MCF 10A (cell line): ENCODE measurements around the gene TTC4. TPM values are rescaled to one million over a fixed set of nuclear protein-coding genes. Genes with fewer than 3 reads are reported as not detected.

Experiments
- BruUV-seq: library from RNA; stranded (reverse); fragments of 400-500 nt; replicated peaks from 2 replicates; lab custom pipeline; 2021; lab: Mats Ljungman, UMichigan
- CTCF ChIA-PET: fragments of 300-600 bp; sonication (Branson Sonifier 250); formaldehyde crosslinking; extraction: SDS; loops from one replicate; lab custom pipeline; 2021; ENCODE audit warnings: antibody characterized with exemption, inconsistent platforms; lab: Yijun Ruan, JAX
- POLR2A ChIA-PET: fragments of 300-600, 350-650 bp; sonication (Branson Sonifier 250); formaldehyde crosslinking; extraction: SDS; loops from one replicate; lab custom pipeline; 2020; ENCODE audit warnings: antibody characterized with exemption, inconsistent platforms; lab: Yijun Ruan, JAX
- DNase-seq: peaks from one replicate; pipeline ENCODE4 v3.0.0-alpha.2; 2018; ENCODE audit not compliant: unreplicated experiment
- H3K27ac Mint-ChIP-seq: one replicate; pipeline ENCODE4 v1.8.0; 2022; ENCODE audit warnings: mild to moderate bottlenecking, low read depth, mixed read lengths; ENCODE audit not compliant: unreplicated experiment
- H3K27me3 Mint-ChIP-seq: one replicate; pipeline ENCODE4 v1.8.0; 2022; ENCODE audit warnings: mixed read lengths; ENCODE audit not compliant: insufficient read depth, unreplicated experiment
- H3K36me3 Mint-ChIP-seq: one replicate; pipeline ENCODE4 v1.8.0; 2022; ENCODE audit warnings: mild to moderate bottlenecking, moderate library complexity, mixed read lengths; ENCODE audit not compliant: insufficient read depth, unreplicated experiment
- H3K4me1 Mint-ChIP-seq: one replicate; pipeline ENCODE4 v1.8.0; 2022; ENCODE audit warnings: mixed read lengths; ENCODE audit not compliant: insufficient read depth, unreplicated experiment
- H3K4me3 Mint-ChIP-seq: one replicate; pipeline ENCODE4 v1.8.0; 2022; ENCODE audit warnings: mild to moderate bottlenecking, moderate library complexity, mixed read lengths; ENCODE audit not compliant: unreplicated experiment
- H3K9me3 Mint-ChIP-seq: one replicate; pipeline ENCODE4 v1.8.0; 2022; ENCODE audit warnings: mixed read lengths; ENCODE audit not compliant: unreplicated experiment
- CTCF ChIP-seq: fragments of 200-600 bp; IDR thresholded peaks from one replicate; pipeline ENCODE4 v1.8.0; 2022; ENCODE audit warnings: antibody characterized with exemption, mild to moderate bottlenecking; ENCODE audit not compliant: unreplicated experiment
- intact Hi-C: fragments of 100-400 bp; cut with micrococcal nuclease; formaldehyde crosslinking; loops from 2 replicates; pipeline ENCODE4 v1.14.1; 2022
- total RNA-seq: library from RNA; stranded (reverse); gene quantifications from 2 replicates; pipeline ENCODE4 v1.2.3, GENCODE V29; 2022

The TTC4 gene
- total RNA-seq, 1 experiment from 2014 or later, result 25.0 TPM

- Mint-ChIP-seq H3K4me1 (peaks cover 8% of the 10 kb centered on the region), H3K27ac (no peak overlapping the region), H3K9me3 (no peaks in the 10 kb centered on the region), H3K4me3 (no peak overlapping the region), H3K36me3 (no peaks in the 10 kb centered on the region), H3K27me3 (no peaks in the 10 kb centered on the region)
- ChIA-PET POLR2A (interaction anchor here (0.7 to 2.4 kb wide), 3 partner anchors 10 to 713 kb away, joined by 3 to 7 read pairs (median 7); partner anchors contain the start of genes TCEANC2, TMEM59 and TTC22), CTCF (no interaction called here)
- intact Hi-C loops, result no loop called here
- no TSS peak for BruUV-seq
- no peak for TF ChIP-seq CTCF
- DNase-seq, result no peak
These were observed 51.1 kb downstream of the TTC4 start for GRCh38 chr1:54766726-54767125.

- BruUV-seq, result no TSS peak
- no peaks in the 10 kb centered on the region for H3K9me3 Mint-ChIP-seq
- no peak for DNase-seq
- ChIA-PET POLR2A (interaction anchor here (2.0 kb wide), 1 partner anchor 34 kb away, joined by 7 read pairs; the partner anchor contains the start of gene TTC22), CTCF (no interaction called here)
- TF ChIP-seq CTCF, result no peak
- intact Hi-C loops, result no loop called here
- no peaks in the 10 kb centered on the region for H3K27me3 Mint-ChIP-seq
- no peaks in the 10 kb centered on the region for H3K36me3 Mint-ChIP-seq
- H3K27ac Mint-ChIP-seq, result no peak overlapping the region
- peaks cover 8% of the 10 kb centered on the region for H3K4me1 Mint-ChIP-seq
- no peak overlapping the region for H3K4me3 Mint-ChIP-seq
These were observed 51.9 kb downstream of the TTC4 start for GRCh38 chr1:54767526-54767925.

GRCh38 chr1:54768093-54768492 is 52.4 kb downstream of the TTC4 start:
- ChIA-PET CTCF (no interaction called here), POLR2A (interaction anchor here (0.8 to 2.0 kb wide), 2 partner anchors 27 to 33 kb away, joined by 3 to 7 read pairs; partner anchors contain the start of gene TTC22)
- intact Hi-C loops, result no loop called here
- DNase-seq, result peak; percentile 3
- no TSS peak for BruUV-seq
- no peaks in the 10 kb centered on the region for H3K36me3 Mint-ChIP-seq
- no peaks in the 10 kb centered on the region for H3K27me3 Mint-ChIP-seq
- H3K27ac Mint-ChIP-seq, result no peak overlapping the region
- H3K4me1 Mint-ChIP-seq, result peaks cover 3% of the 10 kb centered on the region
- TF ChIP-seq CTCF, result no peak
- H3K4me3 Mint-ChIP-seq, result no peak overlapping the region
- H3K9me3 Mint-ChIP-seq, result no peaks in the 10 kb centered on the region

GRCh38 chr1:54772951-54773350 is 57.3 kb downstream of the TTC4 start:
- CTCF ChIA-PET, result no interaction called here
- POLR2A ChIA-PET, result interaction anchor here (1.0 kb wide), 1 partner anchor 379 kb away, joined by 3 read pairs; no protein-coding TSS in a partner anchor
- Mint-ChIP-seq H3K4me1 (no peaks in the 10 kb centered on the region), H3K4me3 (no peak overlapping the region), H3K27me3 (no peaks in the 10 kb centered on the region), H3K36me3 (no peaks in the 10 kb centered on the region), H3K9me3 (no peaks in the 10 kb centered on the region), H3K27ac (no peak overlapping the region)
- BruUV-seq, result no TSS peak
- DNase-seq, result no peak
- no peak for TF ChIP-seq CTCF
- intact Hi-C loops, result no loop called here
